Lung (tissue), 12 donors: ENCODE results near the gene GAMT. TPM values are rescaled to one million over a fixed set of nuclear protein-coding genes. Genes with fewer than 3 reads are reported as not detected.

ENCODE experiments used
- ATAC-seq: fragments of 200-7000 bp; cut with Tn5 transposase; one replicate; pipeline ENCODE4 v1.9.1; 2020; ENCODE audit warnings: moderate number of reproducible peaks; ENCODE audit not compliant: insufficient read depth, low FRiP score
- DNase-seq, 3 donors: peaks; one replicate each; pipeline ENCODE4 v3.0.0-alpha.2; 2013 to 2017
- H3K27ac ChIP-seq, 2 donors: one replicate each; pipeline ENCODE4 v1.5.1; 2013; ENCODE audit warnings: mild to moderate bottlenecking in 2 of 2, moderate library complexity in 2 of 2, control low read depth in 1 of 2, inconsistent platforms in 1 of 2, low read depth in 1 of 2, low read length in 1 of 2
- H3K27me3 ChIP-seq, 3 donors: one replicate each; pipeline ENCODE4 v1.5.1; 2013; ENCODE audit warnings: low read length in 2 of 3; ENCODE audit not compliant: control insufficient read depth in 3 of 3, insufficient read depth in 3 of 3
- H3K36me3 ChIP-seq, 4 donors: one replicate each; pipeline ENCODE4 v1.5.1; 2013; ENCODE audit warnings: low read length in 4 of 4, mild to moderate bottlenecking in 1 of 4, moderate library complexity in 1 of 4; ENCODE audit not compliant: control insufficient read depth in 4 of 4, insufficient read depth in 4 of 4
- H3K4me1 ChIP-seq, 5 donors: one replicate each; pipeline ENCODE4 v1.5.1; 2013; ENCODE audit warnings: low read length in 5 of 5, mild to moderate bottlenecking in 2 of 5, moderate library complexity in 1 of 5; ENCODE audit not compliant: control insufficient read depth in 5 of 5, insufficient read depth in 5 of 5
- H3K4me3 ChIP-seq: one replicate; pipeline ENCODE4 v1.5.1; 2013; ENCODE audit warnings: mild to moderate bottlenecking, control low read depth, moderate library complexity
- H3K9ac ChIP-seq, 2 donors: one replicate each; pipeline ENCODE4 v1.5.1; 2013; ENCODE audit warnings: low read length in 2 of 2, control low read depth in 1 of 2; ENCODE audit not compliant: insufficient read depth in 1 of 2
- H3K9me3 ChIP-seq, 4 donors: one replicate each; pipeline ENCODE4 v1.5.1; 2013; ENCODE audit warnings: low read length in 3 of 4, mild to moderate bottlenecking in 1 of 4, moderate library complexity in 1 of 4; ENCODE audit not compliant: control insufficient read depth in 4 of 4, insufficient read depth in 3 of 4
- CTCF ChIP-seq: IDR thresholded peaks from 2 replicates; pipeline ENCODE4 v1.5.1; 2012; ENCODE audit warnings: mild to moderate bottlenecking; ENCODE audit errors: control extremely low read depth, extremely low read depth
- WGBS, 2 donors: extraction: QIAGEN DNeasy Blood & Tissue Kit; methylation state at CpG; one replicate each; pipeline ENCODE4 v1.1.7; 2013; 5-methylcytosine and 5-hydroxymethylcytosine counted together
- polyA plus RNA-seq, 2 donors: library from polyadenylated mRNA; stranded (reverse); fragments of 200-250 nt; gene quantifications; one replicate each; pipeline ENCODE4 v1.2.1, GENCODE V29; 2013
- total RNA-seq, 2 donors: library from RNA; depleted of rRNA in 1 of 2; stranded (reverse); fragments of >200 nt in 1 of 2; gene quantifications; one replicate each; pipeline ENCODE4 v1.2.1, GENCODE V29; 2014 to 2021
- donor health status: control.
- donor health status: control.
- donor health status: Bipolar disorder and iron deficiency.
- donor health status: healthy.
- donor health status: DM: yes; HTN: yes; CAD: no.

The GAMT gene
- total and polyA plus RNA-seq, 4 donors = 2.9 to 8.6 (median 7.3) TPM

- H3K27me3 ChIP-seq = peaks cover 0 to 5% (median 0%) of the 10 kb centered on the region in 3 donors
- no peak for TF ChIP-seq CTCF
- no peaks in the 10 kb centered on the region for H3K9me3 ChIP-seq
- 21 to 46% methylated on average over 25 of the region's 25 CpGs for WGBS, 2 donors
- no peak for ATAC-seq
- DNase-seq = no peak
- H3K27ac ChIP-seq = no peak overlapping the region
- H3K36me3 ChIP-seq = no peaks in the 10 kb centered on the region
- H3K4me1 ChIP-seq = peaks cover 0 to 13% (median 0%) of the 10 kb centered on the region in 5 donors
- no peak overlapping the region for H3K9ac ChIP-seq
- no peak overlapping the region for H3K4me3 ChIP-seq
These were observed 1.2 kb upstream of the GAMT start for GRCh38 chr19:1402411-1403070.

GRCh38 chr19:1401889-1402217 is 511 bp upstream of the GAMT start:
- H3K4me1 ChIP-seq = peaks cover 0 to 12% (median 0%) of the 10 kb centered on the region in 5 donors
- DNase-seq = no peak
- no peaks in the 10 kb centered on the region for H3K36me3 ChIP-seq
- H3K9ac ChIP-seq = no peak overlapping the region
- H3K4me3 ChIP-seq = no peak overlapping the region
- peaks cover 0 to 5% (median 0%) of the 10 kb centered on the region in 3 donors for H3K27me3 ChIP-seq
- no peak for ATAC-seq
- WGBS, 2 donors = 40 to 46% methylated on average over 11 of the region's 11 CpGs
- TF ChIP-seq CTCF = no peak
- no peaks in the 10 kb centered on the region for H3K9me3 ChIP-seq
- H3K27ac ChIP-seq = no peak overlapping the region

GRCh38 chr19:1400281-1401137 is 833 bp downstream of the GAMT start:
- H3K27me3 ChIP-seq = peaks cover 0 to 5% (median 0%) of the 10 kb centered on the region in 3 donors
- no peak overlapping the region for H3K4me3 ChIP-seq
- no peak overlapping the region for H3K9ac ChIP-seq
- WGBS, 2 donors = 32 to 34% methylated on average over 36 of the region's 36 CpGs
- H3K9me3 ChIP-seq = no peaks in the 10 kb centered on the region
- TF ChIP-seq CTCF = no peak
- peaks cover 0 to 2% (median 0%) of the 10 kb centered on the region in 4 donors for H3K36me3 ChIP-seq
- ATAC-seq = no peak
- peak; percentile 33 to 48 (median 43) for DNase-seq
- H3K4me1 ChIP-seq = peaks cover 0 to 10% (median 0%) of the 10 kb centered on the region in 5 donors
- peak overlapping the region in 1 of 2 donors; percentile 36 for H3K27ac ChIP-seq
